K562 (cell line): ENCODE measurements around the gene AGPAT3. TPM values are rescaled to one million over a fixed set of nuclear protein-coding genes. Genes with fewer than 3 reads are reported as not detected.

ENCODE experiments used
- CHAMP1 ChIP-seq: fragments of 450-650 bp; IDR thresholded peaks from 2 replicates; pipeline ENCODE4 v1.6.1; 2016; ENCODE audit warnings: mild to moderate bottlenecking
- CHD4 ChIP-seq: fragments of 200-600 bp; sonication (generic); IDR thresholded peaks from 3 replicates; pipeline ENCODE4 v1.6.1; 2012; ENCODE audit warnings: low read depth, mild to moderate bottlenecking, mixed read lengths, low read length, inconsistent platforms; ENCODE audit not compliant: insufficient read depth, insufficient replicate concordance, poor library complexity, severe bottlenecking
- EP300 ChIP-seq: IDR thresholded peaks from 2 replicates; pipeline ENCODE4 v1.6.1; 2012; ENCODE audit warnings: low read length, improper control_type of control experiment
- FUS ChIP-seq: fragments of 200-400 bp; formaldehyde crosslinking; optimal IDR thresholded peaks from 2 replicates; pipeline ENCODE3; 2017; ENCODE audit warnings: low read depth, low read length
- GATA2 ChIP-seq: sonication (generic); formaldehyde crosslinking; IDR thresholded peaks from 2 replicates; pipeline ENCODE4 v1.4.0; 2020; ENCODE audit warnings: mild to moderate bottlenecking, missing genetic modification reagents
- KDM1A ChIP-seq, 2 experiments: fragments of 450-650 bp; IDR thresholded peaks; 2 replicates each; pipeline ENCODE4 v1.6.1; 2016; ENCODE audit warnings: mild to moderate bottlenecking in 2 of 2
- MBD2 ChIP-seq: sonication (generic); IDR thresholded peaks from 2 replicates; pipeline ENCODE4 v1.6.1; 2016; ENCODE audit warnings: low read depth, borderline replicate concordance
- MEIS2 ChIP-seq: fragments of 450-650 bp; IDR thresholded peaks from 2 replicates; pipeline ENCODE4 v1.6.1; 2014; ENCODE audit warnings: mild to moderate bottlenecking; ENCODE audit not compliant: partially characterized antibody
- SMARCA4 ChIP-seq: fragments of 450-650 bp; IDR thresholded peaks from 2 replicates; pipeline ENCODE4 v1.6.1; 2016
- SPI1 ChIP-seq: IDR thresholded peaks from 2 replicates; pipeline ENCODE4 v1.6.1; 2011; ENCODE audit warnings: low read depth, low read length, control low read depth, borderline replicate concordance
- STAT5A ChIP-seq: IDR thresholded peaks from 2 replicates; pipeline ENCODE4 v1.6.1; 2012; ENCODE audit warnings: low read length, inconsistent platforms, borderline replicate concordance
- TAF1 ChIP-seq: IDR thresholded peaks from 2 replicates; pipeline ENCODE4 v1.6.1; 2011; ENCODE audit warnings: mild to moderate bottlenecking, low read length, moderate library complexity; ENCODE audit not compliant: insufficient read depth, control insufficient read depth, severe bottlenecking; ENCODE audit errors: extremely low read depth
- TBL1XR1 ChIP-seq, 2 experiments: IDR thresholded peaks; 2 replicates each; pipeline ENCODE4 v1.6.1; 2012; ENCODE audit warnings: improper control_type of control experiment in 2 of 2, low read length in 2 of 2, mild to moderate bottlenecking in 1 of 2
- ZBTB33 ChIP-seq: sonication (generic); formaldehyde crosslinking; IDR thresholded peaks from 2 replicates; pipeline ENCODE4 v1.8.1; 2023; ENCODE audit warnings: mild to moderate bottlenecking, missing genetic modification reagents
- ZNF76 ChIP-seq: fragments of 250-450 bp; sonication (Bioruptor Pico); IDR thresholded peaks from 2 replicates; pipeline ENCODE4 v1.4.0; 2020; ENCODE audit warnings: mild to moderate bottlenecking, moderate library complexity, borderline replicate concordance
- polyA plus RNA-seq, 8 experiments: library from polyadenylated mRNA; depleted of rRNA in 4 of 8; stranded (reverse) in 5 of 8; unstranded in 3 of 8; fragments of >200 nt; fragmentation: Nextera tagmentation in 2 of 8; fragmentation: Illumina TruSeq in 1 of 8; extraction: Ambion mirVana in 2 of 8; extraction: Trizol in 1 of 8; gene quantifications; 2 replicates each; pipeline versions ENCODE4 v1.2.1 to v1.2.3, GENCODE V29; 2011 to 2014; ENCODE audit warnings: inconsistent platforms in 1 of 8, missing spikeins in 1 of 8
- total RNA-seq, 7 experiments: library from RNA; depleted of rRNA in 6 of 7; stranded (reverse); fragments of >200 nt in 6 of 7; fragmentation: Illumina TruSeq in 2 of 7; extraction: Trizol in 2 of 7; gene quantifications; 2 replicates each; pipeline versions ENCODE4 v1.2.1 to v1.2.3, GENCODE V29; 2011 to 2021; ENCODE audit warnings: low replicate concordance in 1 of 7
- TF ChIP-seq, protein P1 (sequence below), 2 experiments: fragments of 200-800 bp in 1 of 2; sonication (Bioruptor generic) in 1 of 2; sonication (generic) in 1 of 2; formaldehyde crosslinking in 1 of 2; IDR thresholded peaks in 1 of 2; conservative IDR thresholded peaks in 1 of 2; 2 replicates each; pipeline versions ENCODE4 v1.5.0 to v1.6.1; 2016 to 2020; ENCODE audit warnings: missing compliant biosample characterization in 1 of 2, missing genetic modification characterization in 1 of 2, missing genetic modification reagents in 1 of 2

AGPAT3 gene
- total and polyA plus RNA-seq, 9 of the 15 experiments (the other 6 are each of a cell fraction or from before 2014, with no cell fraction given), result 1.5 to 88.4 (median 35.7) TPM

- TF ChIP-seq EP300 (peak; percentile 90), MBD2 (no peak), CHD4 (no peak), FUS (no peak), STAT5A (peak; percentile 83), ZBTB33 (CRISPR knock-in tag) (peak; percentile 62; the same call in 1 of the 2 replicates), MEIS2 (peak; percentile 83), GATA2 (CRISPR knock-in tag) (peak; percentile 41; the same call in 1 of the 2 replicates), CHAMP1 (peak; percentile 80), TBL1XR1 (IDR thresholded peaks at IDR 0.05; ENCODE audit: low read length in 2 of 2) (peak; percentile 46 to 67; a peak in 2 of 4 replicates), SPI1 (no peak), TAF1 (peak; percentile 81), ZNF76 (CRISPR knock-in tag) (peak; percentile 71; the same call in 1 of the 2 replicates), SMARCA4 (peak; percentile 89), KDM1A (IDR thresholded peaks at IDR 0.05) (peak; percentile 70 to 81)
- TF ChIP-seq, protein P1, sequence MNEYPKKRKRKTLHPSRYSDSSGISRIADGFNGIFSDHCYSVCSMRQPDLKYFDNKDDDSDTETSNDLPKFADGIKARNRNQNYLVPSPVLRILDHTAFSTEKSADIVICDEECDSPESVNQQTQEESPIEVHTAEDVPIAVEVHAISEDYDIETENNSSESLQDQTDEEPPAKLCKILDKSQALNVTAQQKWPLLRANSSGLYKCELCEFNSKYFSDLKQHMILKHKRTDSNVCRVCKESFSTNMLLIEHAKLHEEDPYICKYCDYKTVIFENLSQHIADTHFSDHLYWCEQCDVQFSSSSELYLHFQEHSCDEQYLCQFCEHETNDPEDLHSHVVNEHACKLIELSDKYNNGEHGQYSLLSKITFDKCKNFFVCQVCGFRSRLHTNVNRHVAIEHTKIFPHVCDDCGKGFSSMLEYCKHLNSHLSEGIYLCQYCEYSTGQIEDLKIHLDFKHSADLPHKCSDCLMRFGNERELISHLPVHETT (CRISPR knock-in tag; conservative IDR thresholded peaks at IDR 0.05 in 1 of 2, IDR thresholded peaks at IDR 0.05 in 1 of 2), result 0 out of 4 replicates have a peak, but pooled peaks of 1 of the 2 experiments have one; percentile 55
These were observed 10.0 kb upstream of the AGPAT3 start (continued) for GRCh38 chr21:43854773-43855633.
